ENCODE results near the gene ANKFN1.

GRCh38 chr17:56358651-56359050 lies 205.4 kb downstream of the ANKFN1 start:
- TF ChIP-seq CTCF (IDR thresholded peaks at IDR 0.05) (no peak), POLR2A (IDR thresholded peaks at IDR 0.05) (no peak), POLR2AphosphoS5 (IDR thresholded peaks at IDR 0.05) (no peak)

Data from breast epithelium (tissue), 3 donors.